ENCODE measurements around the gene DNAH3. TPM values are rescaled to one million over a fixed set of nuclear protein-coding genes. Genes with fewer than 3 reads are reported as not detected.

Gene DNAH3
- total RNA-seq, 1 experiment from 2014 or later = 0.57 TPM

DNA sequence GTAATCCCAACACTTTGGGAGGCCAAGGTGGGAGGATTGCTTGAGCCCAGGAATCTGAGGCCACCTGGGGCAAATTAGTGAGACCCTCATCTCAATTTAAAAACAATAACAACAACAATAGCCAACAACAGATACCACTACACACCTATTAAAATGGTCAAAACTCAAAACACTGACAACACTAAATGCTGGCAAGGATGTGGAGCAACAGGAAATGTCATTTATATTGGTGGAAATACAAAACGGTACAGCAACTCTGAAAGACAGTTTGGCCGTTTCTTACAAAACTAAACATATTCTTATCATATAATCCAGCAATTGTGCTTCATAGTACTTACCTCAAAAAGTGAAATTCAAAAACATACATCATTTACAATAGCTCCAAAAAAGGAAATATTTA is 57.7 kb downstream of the DNAH3 start:
- H3K4me1 Mint-ChIP-seq = no peaks in the 10 kb centered on the region
- no peak for DNase-seq (ENCODE audit: low spot score)
- CTCF ChIA-PET = no interaction called here
- TF ChIP-seq, protein P1, sequence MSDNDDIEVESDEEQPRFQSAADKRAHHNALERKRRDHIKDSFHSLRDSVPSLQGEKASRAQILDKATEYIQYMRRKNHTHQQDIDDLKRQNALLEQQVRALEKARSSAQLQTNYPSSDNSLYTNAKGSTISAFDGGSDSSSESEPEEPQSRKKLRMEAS (CRISPR knock-in tag; IDR thresholded peaks at IDR 0.05) = no peak
- peak; percentile 72 for TF ChIP-seq GTF2I (CRISPR knock-in tag; conservative IDR thresholded peaks at IDR 0.05)
- H3K27ac Mint-ChIP-seq = no peak overlapping the region
- POLR2A ChIA-PET = no interaction called here
- ATAC-seq = no peak
- peaks cover 38% of the 10 kb centered on the region for H3K9me3 Mint-ChIP-seq
- no peak overlapping the region for H3K4me3 Mint-ChIP-seq
- H3K27me3 Mint-ChIP-seq (ENCODE audit: low read depth) = no peaks in the 10 kb centered on the region
- no peaks in the 10 kb centered on the region; the same call in none of the 2 replicates for H3K36me3 Mint-ChIP-seq

DNA sequence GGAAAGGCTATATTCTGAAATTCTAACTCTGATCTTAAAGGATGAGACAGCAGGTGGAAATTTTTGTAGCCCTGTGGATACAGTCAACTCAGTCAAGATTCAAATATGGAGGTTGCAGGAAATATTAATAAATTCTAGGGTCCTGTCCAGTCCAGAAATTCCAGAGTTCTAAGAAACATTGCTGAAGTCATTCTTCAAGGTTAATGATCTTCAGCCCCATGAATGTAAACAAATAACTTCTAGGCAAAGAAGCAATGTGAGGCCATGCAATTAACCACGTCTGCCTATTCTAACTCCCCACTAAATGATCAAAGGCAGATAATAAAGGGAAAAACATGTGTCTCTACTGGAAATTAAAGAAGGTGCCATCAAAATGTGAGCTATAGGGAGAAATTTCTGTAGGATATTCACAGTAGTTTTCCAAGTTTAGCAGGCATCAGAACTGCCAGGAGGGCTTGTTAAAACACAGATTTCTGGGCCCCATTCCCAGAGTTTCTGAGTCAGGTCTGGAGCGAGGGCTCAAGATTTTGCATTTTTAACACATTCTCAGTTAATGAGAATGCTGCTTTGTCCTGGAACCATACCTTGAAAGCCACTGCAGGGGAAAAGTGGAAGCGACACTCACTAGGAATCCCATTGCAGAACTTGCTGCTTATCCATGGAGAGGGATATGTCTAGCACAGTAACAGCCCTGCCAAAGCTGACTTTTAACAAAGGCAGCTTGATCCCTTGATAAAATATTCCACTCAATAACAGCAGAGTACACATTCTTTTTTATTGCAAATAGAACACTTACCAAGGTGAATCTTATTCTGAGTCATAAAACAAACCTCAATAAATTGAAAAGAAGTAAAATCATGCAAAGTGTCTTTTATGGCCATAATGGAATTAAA is 61.8 kb downstream of the DNAH3 start:
- Mint-ChIP-seq H3K4me3 (no peak overlapping the region), H3K9me3 (peaks cover 27% of the 10 kb centered on the region), H3K4me1 (no peaks in the 10 kb centered on the region), H3K36me3 (no peaks in the 10 kb centered on the region; the same call in none of the 2 replicates), H3K27ac (no peak overlapping the region), H3K27me3 (ENCODE audit: low read depth) (no peaks in the 10 kb centered on the region)
- ChIA-PET POLR2A (no interaction called here), CTCF (interaction anchor here (1.2 kb wide), 1 partner anchor 214 kb away, joined by 3 read pairs; no protein-coding TSS in a partner anchor)
- ATAC-seq = no peak
- DNase-seq (ENCODE audit: low spot score) = no peak
- TF ChIP-seq ETV6 (CRISPR knock-in tag; IDR thresholded peaks at IDR 0.05) (no peak), FOXK1 (CRISPR knock-in tag; IDR thresholded peaks at IDR 0.05) (no peak), NR3C1 (CRISPR knock-in tag; conservative IDR thresholded peaks at IDR 0.05; ENCODE audit: low read depth) (no peak), CREM (CRISPR knock-in tag; IDR thresholded peaks at IDR 0.05) (no peak), CBFB (CRISPR knock-in tag; IDR thresholded peaks at IDR 0.05; ENCODE audit: low read depth) (no peak), SMAD3 (CRISPR knock-in tag; IDR thresholded peaks at IDR 0.05; ENCODE audit: borderline replicate concordance) (no peak), ZBTB21 (CRISPR knock-in tag; IDR thresholded peaks at IDR 0.05; ENCODE audit: borderline replicate concordance) (no peak), PRRX2 (CRISPR knock-in tag; IDR thresholded peaks at IDR 0.05) (no peak), SMAD4 (CRISPR knock-in tag; IDR thresholded peaks at IDR 0.05) (no peak)
- TF ChIP-seq, protein P2, sequence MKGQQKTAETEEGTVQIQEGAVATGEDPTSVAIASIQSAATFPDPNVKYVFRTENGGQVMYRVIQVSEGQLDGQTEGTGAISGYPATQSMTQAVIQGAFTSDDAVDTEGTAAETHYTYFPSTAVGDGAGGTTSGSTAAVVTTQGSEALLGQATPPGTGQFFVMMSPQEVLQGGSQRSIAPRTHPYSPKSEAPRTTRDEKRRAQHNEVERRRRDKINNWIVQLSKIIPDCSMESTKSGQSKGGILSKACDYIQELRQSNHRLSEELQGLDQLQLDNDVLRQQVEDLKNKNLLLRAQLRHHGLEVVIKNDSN (CRISPR knock-in tag; IDR thresholded peaks at IDR 0.05) = no peak
- TF ChIP-seq, protein P3, sequence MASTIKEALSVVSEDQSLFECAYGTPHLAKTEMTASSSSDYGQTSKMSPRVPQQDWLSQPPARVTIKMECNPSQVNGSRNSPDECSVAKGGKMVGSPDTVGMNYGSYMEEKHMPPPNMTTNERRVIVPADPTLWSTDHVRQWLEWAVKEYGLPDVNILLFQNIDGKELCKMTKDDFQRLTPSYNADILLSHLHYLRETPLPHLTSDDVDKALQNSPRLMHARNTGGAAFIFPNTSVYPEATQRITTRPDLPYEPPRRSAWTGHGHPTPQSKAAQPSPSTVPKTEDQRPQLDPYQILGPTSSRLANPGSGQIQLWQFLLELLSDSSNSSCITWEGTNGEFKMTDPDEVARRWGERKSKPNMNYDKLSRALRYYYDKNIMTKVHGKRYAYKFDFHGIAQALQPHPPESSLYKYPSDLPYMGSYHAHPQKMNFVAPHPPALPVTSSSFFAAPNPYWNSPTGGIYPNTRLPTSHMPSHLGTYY (CRISPR knock-in tag; IDR thresholded peaks at IDR 0.05) = no peak
- TF ChIP-seq, protein P4, sequence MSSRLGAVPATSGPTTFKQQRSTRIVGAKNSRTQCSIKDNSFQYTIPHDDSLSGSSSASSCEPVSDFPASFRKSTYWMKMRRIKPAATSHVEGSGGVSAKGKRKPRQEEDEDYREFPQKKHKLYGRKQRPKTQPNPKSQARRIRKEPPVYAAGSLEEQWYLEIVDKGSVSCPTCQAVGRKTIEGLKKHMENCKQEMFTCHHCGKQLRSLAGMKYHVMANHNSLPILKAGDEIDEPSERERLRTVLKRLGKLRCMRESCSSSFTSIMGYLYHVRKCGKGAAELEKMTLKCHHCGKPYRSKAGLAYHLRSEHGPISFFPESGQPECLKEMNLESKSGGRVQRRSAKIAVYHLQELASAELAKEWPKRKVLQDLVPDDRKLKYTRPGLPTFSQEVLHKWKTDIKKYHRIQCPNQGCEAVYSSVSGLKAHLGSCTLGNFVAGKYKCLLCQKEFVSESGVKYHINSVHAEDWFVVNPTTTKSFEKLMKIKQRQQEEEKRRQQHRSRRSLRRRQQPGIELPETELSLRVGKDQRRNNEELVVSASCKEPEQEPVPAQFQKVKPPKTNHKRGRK (CRISPR knock-in tag; IDR thresholded peaks at IDR 0.05; ENCODE audit: borderline replicate concordance) = no peak
- TF ChIP-seq, protein P5, sequence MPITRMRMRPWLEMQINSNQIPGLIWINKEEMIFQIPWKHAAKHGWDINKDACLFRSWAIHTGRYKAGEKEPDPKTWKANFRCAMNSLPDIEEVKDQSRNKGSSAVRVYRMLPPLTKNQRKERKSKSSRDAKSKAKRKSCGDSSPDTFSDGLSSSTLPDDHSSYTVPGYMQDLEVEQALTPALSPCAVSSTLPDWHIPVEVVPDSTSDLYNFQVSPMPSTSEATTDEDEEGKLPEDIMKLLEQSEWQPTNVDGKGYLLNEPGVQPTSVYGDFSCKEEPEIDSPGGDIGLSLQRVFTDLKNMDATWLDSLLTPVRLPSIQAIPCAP (CRISPR knock-in tag; IDR thresholded peaks at IDR 0.05) = no peak

DNA sequence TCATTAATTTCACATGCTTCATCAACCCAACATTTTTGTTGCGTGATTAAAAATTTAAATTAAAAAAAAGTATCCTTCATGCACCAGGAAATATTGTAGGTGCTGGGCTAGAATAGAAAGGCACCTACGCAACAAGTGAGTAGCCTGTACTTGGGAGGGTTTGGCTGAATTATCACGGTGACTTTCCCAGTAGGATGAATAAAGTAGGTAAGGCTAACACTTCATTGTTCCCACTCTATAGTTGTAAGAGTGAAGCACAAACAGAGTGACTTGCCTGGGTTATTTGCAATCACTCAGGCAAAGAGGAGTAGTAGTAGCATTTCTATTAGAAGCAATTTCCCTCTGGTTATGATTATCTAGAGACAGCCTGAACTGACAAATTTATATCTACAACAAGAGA is 62.5 kb downstream of the DNAH3 start:
- Mint-ChIP-seq H3K27ac (no peak overlapping the region), H3K9me3 (peaks cover 19% of the 10 kb centered on the region), H3K4me1 (0 out of 2 replicates have a peak, but pooled peaks cover 3% of the 10 kb centered on the region), H3K4me3 (no peak overlapping the region), H3K36me3 (no peaks in the 10 kb centered on the region; the same call in 1 of the 2 replicates), H3K27me3 (ENCODE audit: low read depth) (no peaks in the 10 kb centered on the region)
- DNase-seq (ENCODE audit: low spot score) (no peak), ATAC-seq (no peak)
- ChIA-PET POLR2A (no interaction called here), CTCF (interaction anchor here (1.2 kb wide), 2 partner anchors 14 to 213 kb away, joined by 3 read pairs; no protein-coding TSS in a partner anchor)
- no peak for TF ChIP-seq NFE2L1 (CRISPR knock-in tag; IDR thresholded peaks at IDR 0.05)
- TF ChIP-seq, protein P6, sequence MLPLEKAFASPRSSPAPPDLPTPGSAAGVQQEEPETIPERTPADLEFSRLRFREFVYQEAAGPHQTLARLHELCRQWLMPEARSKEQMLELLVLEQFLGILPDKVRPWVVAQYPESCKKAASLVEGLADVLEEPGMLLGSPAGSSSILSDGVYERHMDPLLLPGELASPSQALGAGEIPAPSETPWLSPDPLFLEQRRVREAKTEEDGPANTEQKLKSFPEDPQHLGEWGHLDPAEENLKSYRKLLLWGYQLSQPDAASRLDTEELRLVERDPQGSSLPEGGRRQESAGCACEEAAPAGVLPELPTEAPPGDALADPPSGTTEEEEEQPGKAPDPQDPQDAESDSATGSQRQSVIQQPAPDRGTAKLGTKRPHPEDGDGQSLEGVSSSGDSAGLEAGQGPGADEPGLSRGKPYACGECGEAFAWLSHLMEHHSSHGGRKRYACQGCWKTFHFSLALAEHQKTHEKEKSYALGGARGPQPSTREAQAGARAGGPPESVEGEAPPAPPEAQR (CRISPR knock-in tag; IDR thresholded peaks at IDR 0.05) = no peak
- TF ChIP-seq, protein P7, sequence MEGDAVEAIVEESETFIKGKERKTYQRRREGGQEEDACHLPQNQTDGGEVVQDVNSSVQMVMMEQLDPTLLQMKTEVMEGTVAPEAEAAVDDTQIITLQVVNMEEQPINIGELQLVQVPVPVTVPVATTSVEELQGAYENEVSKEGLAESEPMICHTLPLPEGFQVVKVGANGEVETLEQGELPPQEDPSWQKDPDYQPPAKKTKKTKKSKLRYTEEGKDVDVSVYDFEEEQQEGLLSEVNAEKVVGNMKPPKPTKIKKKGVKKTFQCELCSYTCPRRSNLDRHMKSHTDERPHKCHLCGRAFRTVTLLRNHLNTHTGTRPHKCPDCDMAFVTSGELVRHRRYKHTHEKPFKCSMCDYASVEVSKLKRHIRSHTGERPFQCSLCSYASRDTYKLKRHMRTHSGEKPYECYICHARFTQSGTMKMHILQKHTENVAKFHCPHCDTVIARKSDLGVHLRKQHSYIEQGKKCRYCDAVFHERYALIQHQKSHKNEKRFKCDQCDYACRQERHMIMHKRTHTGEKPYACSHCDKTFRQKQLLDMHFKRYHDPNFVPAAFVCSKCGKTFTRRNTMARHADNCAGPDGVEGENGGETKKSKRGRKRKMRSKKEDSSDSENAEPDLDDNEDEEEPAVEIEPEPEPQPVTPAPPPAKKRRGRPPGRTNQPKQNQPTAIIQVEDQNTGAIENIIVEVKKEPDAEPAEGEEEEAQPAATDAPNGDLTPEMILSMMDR (IDR thresholded peaks at IDR 0.05) = no peak
- TF ChIP-seq ZNF396 (CRISPR knock-in tag; IDR thresholded peaks at IDR 0.05; ENCODE audit: borderline replicate concordance) = no peak
- TF ChIP-seq ZBTB21 (CRISPR knock-in tag; IDR thresholded peaks at IDR 0.05; ENCODE audit: borderline replicate concordance) = no peak
- TF ChIP-seq, protein P8, sequence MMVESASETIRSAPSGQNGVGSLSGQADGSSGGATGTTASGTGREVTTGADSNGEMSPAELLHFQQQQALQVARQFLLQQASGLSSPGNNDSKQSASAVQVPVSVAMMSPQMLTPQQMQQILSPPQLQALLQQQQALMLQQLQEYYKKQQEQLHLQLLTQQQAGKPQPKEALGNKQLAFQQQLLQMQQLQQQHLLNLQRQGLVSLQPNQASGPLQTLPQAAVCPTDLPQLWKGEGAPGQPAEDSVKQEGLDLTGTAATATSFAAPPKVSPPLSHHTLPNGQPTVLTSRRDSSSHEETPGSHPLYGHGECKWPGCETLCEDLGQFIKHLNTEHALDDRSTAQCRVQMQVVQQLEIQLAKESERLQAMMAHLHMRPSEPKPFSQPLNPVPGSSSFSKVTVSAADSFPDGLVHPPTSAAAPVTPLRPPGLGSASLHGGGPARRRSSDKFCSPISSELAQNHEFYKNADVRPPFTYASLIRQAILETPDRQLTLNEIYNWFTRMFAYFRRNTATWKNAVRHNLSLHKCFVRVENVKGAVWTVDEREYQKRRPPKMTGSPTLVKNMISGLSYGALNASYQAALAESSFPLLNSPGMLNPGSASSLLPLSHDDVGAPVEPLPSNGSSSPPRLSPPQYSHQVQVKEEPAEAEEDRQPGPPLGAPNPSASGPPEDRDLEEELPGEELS (CRISPR knock-in tag; IDR thresholded peaks at IDR 0.05) = no peak
- TF ChIP-seq TEAD1 (CRISPR knock-in tag; IDR thresholded peaks at IDR 0.05) = no peak
- no peak for TF ChIP-seq EMX1 (CRISPR knock-in tag; IDR thresholded peaks at IDR 0.05)
